ENCODE results near the gene FIGN.

DNA sequence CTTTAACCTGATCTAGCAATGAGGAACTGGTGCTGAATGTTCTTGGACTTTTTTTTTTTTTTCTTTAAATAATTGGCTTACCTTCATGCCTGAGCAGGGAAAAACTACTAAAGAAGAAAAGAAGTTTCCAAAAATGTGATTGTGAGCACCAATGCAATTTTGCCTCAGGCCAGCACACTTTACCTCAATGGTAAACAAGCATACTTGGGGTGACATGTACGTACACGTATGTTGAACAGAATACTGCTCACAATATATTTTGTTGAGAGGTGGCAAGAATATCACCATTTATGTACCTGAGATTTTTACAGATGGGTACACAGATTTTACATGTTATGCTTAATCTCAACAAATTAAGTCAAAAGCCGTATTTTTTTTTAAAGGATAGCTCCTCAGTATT is 144.3 kb downstream of the FIGN start:
- TF ChIP-seq RAD21 (IDR thresholded peaks at IDR 0.05; ENCODE audit: insufficient read depth, low read depth, low read length) = no peak
- no peak for TF ChIP-seq MYC (IDR thresholded peaks at IDR 0.05; ENCODE audit: insufficient read depth, insufficient read length, insufficient replicate concordance, low read length, severe bottlenecking)
- no peak for TF ChIP-seq POLR2A (IDR thresholded peaks at IDR 0.05; ENCODE audit: low read depth, low read length)
- TF ChIP-seq POLR2AphosphoS5 (IDR thresholded peaks at IDR 0.05; ENCODE audit: low read length) = no peak
- no peak for TF ChIP-seq POLR2AphosphoS2 (IDR thresholded peaks at IDR 0.05; ENCODE audit: low read depth, low read length)
- no peak for TF ChIP-seq HDGF (IDR thresholded peaks at IDR 0.05)
- no peak for TF ChIP-seq SP1 (IDR thresholded peaks at IDR 0.05; ENCODE audit: low read depth, low read length)
